ENCODE results near the gene BASP1. TPM values are rescaled to one million over a fixed set of nuclear protein-coding genes. Genes with fewer than 3 reads are reported as not detected.
A peak's percentile ranks its signal among the peaks of the same experiment; 100 is the strongest.
"Not testable (repeated sequence)": the region's sequence is repeated elsewhere in the genome, so short reads cannot be mapped to it uniquely, and the experiment has no call there.

Gene BASP1
- polyA plus RNA-seq, 4 donors, result 0.67 to 9.5 (median 6.9) TPM

GRCh38 chr5:17310502-17310901, 93.1 kb downstream of the BASP1 start:
- not testable (repeated sequence) for H3K36me3 ChIP-seq (ENCODE audit: control insufficient read depth in 3 of 3, insufficient read depth in 2 of 3, low read depth in 1 of 3, low read length in 3 of 3); H3K27ac ChIP-seq (ENCODE audit: low read depth in 1 of 3, low read length in 2 of 3); H3K9me3 ChIP-seq (ENCODE audit: control insufficient read depth in 2 of 2, insufficient read depth in 1 of 2, low read depth in 1 of 2, low read length in 1 of 2); DNase-seq; H3K27me3 ChIP-seq (ENCODE audit: control insufficient read depth in 3 of 3, insufficient read depth in 3 of 3, low read length in 3 of 3); FAIRE-seq; H3K4me1 ChIP-seq (ENCODE audit: control insufficient read depth in 3 of 3, insufficient read depth in 2 of 3, low read depth in 1 of 3, low read length in 2 of 3); H3K4me3 ChIP-seq (ENCODE audit: low read depth in 1 of 3, low read length in 3 of 3)
- 82 to 89% (median 86%) methylated on average over 4 of the region's 4 CpGs for WGBS, 3 donors

- H3K27me3 ChIP-seq (ENCODE audit: control insufficient read depth in 3 of 3, insufficient read depth in 3 of 3, low read length in 3 of 3); FAIRE-seq; H3K4me1 ChIP-seq (ENCODE audit: control insufficient read depth in 3 of 3, insufficient read depth in 2 of 3, low read depth in 1 of 3, low read length in 2 of 3); H3K27ac ChIP-seq (ENCODE audit: low read depth in 1 of 3, low read length in 2 of 3); H3K4me3 ChIP-seq (ENCODE audit: low read depth in 1 of 3, low read length in 3 of 3); H3K36me3 ChIP-seq (ENCODE audit: control insufficient read depth in 3 of 3, insufficient read depth in 2 of 3, low read depth in 1 of 3, low read length in 3 of 3); H3K9me3 ChIP-seq (ENCODE audit: control insufficient read depth in 2 of 2, insufficient read depth in 1 of 2, low read depth in 1 of 2, low read length in 1 of 2); DNase-seq: not testable (repeated sequence)
- 79 to 100% (median 95%) methylated on average over 2 to 31 of the region's 31 CpGs for WGBS, 3 donors
These were observed 94.4 kb downstream of the BASP1 start for GRCh38 chr5:17311811-17312210.

- no peaks in the 10 kb centered on the region for H3K36me3 ChIP-seq (ENCODE audit: control insufficient read depth in 3 of 3, insufficient read depth in 2 of 3, low read depth in 1 of 3, low read length in 3 of 3)
- FAIRE-seq (no peak), DNase-seq (no peak)
- H3K4me3 ChIP-seq (ENCODE audit: low read depth in 1 of 3, low read length in 3 of 3), result no peak overlapping the region
- H3K4me1 ChIP-seq (ENCODE audit: control insufficient read depth in 3 of 3, insufficient read depth in 2 of 3, low read depth in 1 of 3, low read length in 2 of 3), result no peaks in the 10 kb centered on the region
- 27 to 59% (median 46%) methylated on average over 4 of the region's 4 CpGs for WGBS, 3 donors
- H3K9me3 ChIP-seq (ENCODE audit: control insufficient read depth in 2 of 2, insufficient read depth in 1 of 2, low read depth in 1 of 2, low read length in 1 of 2), result no peaks in the 10 kb centered on the region
- no peak overlapping the region for H3K27ac ChIP-seq (ENCODE audit: low read depth in 1 of 3, low read length in 2 of 3)
- no peaks in the 10 kb centered on the region for H3K27me3 ChIP-seq (ENCODE audit: control insufficient read depth in 3 of 3, insufficient read depth in 3 of 3, low read length in 3 of 3)
These were observed 94.9 kb downstream of the BASP1 start for GRCh38 chr5:17312358-17312757.

DNA sequence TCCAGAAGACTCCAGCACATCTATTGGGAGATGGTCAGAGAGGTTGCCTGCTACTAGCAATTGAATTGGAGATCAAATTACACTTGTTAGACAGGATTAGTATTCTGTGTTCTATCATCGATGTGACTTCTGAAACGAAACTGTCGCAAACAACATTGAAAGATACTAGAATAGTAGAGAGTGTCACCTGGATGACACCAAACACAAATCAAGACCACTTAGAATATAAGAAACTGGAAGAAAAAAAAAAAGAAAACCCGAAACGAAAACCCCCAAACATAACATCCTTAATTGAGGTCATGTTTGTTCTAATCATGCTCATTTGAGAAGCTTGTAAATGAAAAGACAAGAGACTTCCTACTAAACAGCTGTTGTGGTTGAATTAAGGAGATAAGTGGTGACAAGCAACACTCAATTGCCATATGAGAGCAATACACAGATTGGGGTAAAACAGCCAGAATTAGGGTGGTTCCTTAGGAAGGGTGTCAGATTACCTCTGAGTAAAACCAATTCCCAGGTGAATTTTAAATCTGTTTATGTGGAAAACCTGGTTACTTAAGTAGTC, 97.6 kb downstream of the BASP1 start:
- H3K36me3 ChIP-seq (ENCODE audit: control insufficient read depth in 3 of 3, insufficient read depth in 2 of 3, low read depth in 1 of 3, low read length in 3 of 3), result no peaks in the 10 kb centered on the region
- H3K4me1 ChIP-seq (ENCODE audit: control insufficient read depth in 3 of 3, insufficient read depth in 2 of 3, low read depth in 1 of 3, low read length in 2 of 3), result no peaks in the 10 kb centered on the region
- DNase-seq (no peak), FAIRE-seq (no peak)
- H3K4me3 ChIP-seq (ENCODE audit: low read depth in 1 of 3, low read length in 3 of 3), result no peak overlapping the region
- H3K27me3 ChIP-seq (ENCODE audit: control insufficient read depth in 3 of 3, insufficient read depth in 3 of 3, low read length in 3 of 3), result no peaks in the 10 kb centered on the region
- no peak overlapping the region for H3K27ac ChIP-seq (ENCODE audit: low read depth in 1 of 3, low read length in 2 of 3)
- no peaks in the 10 kb centered on the region for H3K9me3 ChIP-seq (ENCODE audit: control insufficient read depth in 2 of 2, insufficient read depth in 1 of 2, low read depth in 1 of 2, low read length in 1 of 2)
- WGBS, 3 donors, result 57 to 76% (median 72%) methylated on average over 5 of the region's 5 CpGs

DNA sequence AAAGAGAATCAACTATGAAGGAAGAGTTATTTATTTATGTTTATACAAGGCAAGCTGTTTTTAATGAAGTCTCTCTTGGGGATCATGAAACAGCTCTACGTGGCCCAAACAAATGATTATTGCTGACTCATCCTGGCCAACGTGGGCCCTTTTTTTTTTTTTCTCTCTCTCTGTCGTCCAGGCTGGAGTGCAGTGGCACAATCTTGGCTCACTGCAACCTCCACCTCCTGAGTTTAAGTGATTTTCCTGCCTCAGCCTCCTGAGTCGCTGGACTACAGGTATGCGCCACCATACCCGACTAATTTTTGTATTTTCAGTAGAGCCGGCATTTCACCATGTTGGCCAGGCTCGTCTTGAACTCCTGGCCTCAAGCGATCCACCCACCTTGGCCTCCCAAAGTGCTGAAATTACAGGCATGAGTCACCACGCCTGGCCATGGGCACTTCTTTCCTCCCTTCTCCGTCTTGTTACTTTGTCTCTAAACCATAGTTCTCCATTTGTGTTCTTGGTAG, 98.3 kb downstream of the BASP1 start:
- no peak overlapping the region for H3K4me3 ChIP-seq (ENCODE audit: low read depth in 1 of 3, low read length in 3 of 3)
- no peaks in the 10 kb centered on the region for H3K27me3 ChIP-seq (ENCODE audit: control insufficient read depth in 3 of 3, insufficient read depth in 3 of 3, low read length in 3 of 3)
- H3K4me1 ChIP-seq (ENCODE audit: control insufficient read depth in 3 of 3, insufficient read depth in 2 of 3, low read depth in 1 of 3, low read length in 2 of 3), result no peaks in the 10 kb centered on the region
- H3K36me3 ChIP-seq (ENCODE audit: control insufficient read depth in 3 of 3, insufficient read depth in 2 of 3, low read depth in 1 of 3, low read length in 3 of 3), result no peaks in the 10 kb centered on the region
- H3K27ac ChIP-seq (ENCODE audit: low read depth in 1 of 3, low read length in 2 of 3), result no peak overlapping the region
- no peaks in the 10 kb centered on the region for H3K9me3 ChIP-seq (ENCODE audit: control insufficient read depth in 2 of 2, insufficient read depth in 1 of 2, low read depth in 1 of 2, low read length in 1 of 2)
- no peak for DNase-seq
- FAIRE-seq, result no peak
- 78 to 79% (median 78%) methylated on average over 11 of the region's 11 CpGs for WGBS, 3 donors

- 30 to 44% (median 39%) methylated on average over 6 of the region's 6 CpGs for WGBS, 3 donors
- DNase-seq (no peak), FAIRE-seq (no peak)
- Histone ChIP-seq H3K9me3 (ENCODE audit: control insufficient read depth in 2 of 2, insufficient read depth in 1 of 2, low read depth in 1 of 2, low read length in 1 of 2) (no peaks in the 10 kb centered on the region), H3K27me3 (ENCODE audit: control insufficient read depth in 3 of 3, insufficient read depth in 3 of 3, low read length in 3 of 3) (no peaks in the 10 kb centered on the region), H3K27ac (ENCODE audit: low read depth in 1 of 3, low read length in 2 of 3) (peak overlapping the region in 1 of 3 donors; percentile 11), H3K36me3 (ENCODE audit: control insufficient read depth in 3 of 3, insufficient read depth in 2 of 3, low read depth in 1 of 3, low read length in 3 of 3) (no peaks in the 10 kb centered on the region), H3K4me3 (ENCODE audit: low read depth in 1 of 3, low read length in 3 of 3) (no peak overlapping the region), H3K4me1 (ENCODE audit: control insufficient read depth in 3 of 3, insufficient read depth in 2 of 3, low read depth in 1 of 3, low read length in 2 of 3) (no peaks in the 10 kb centered on the region)
These were observed 99.6 kb downstream of the BASP1 start for GRCh38 chr5:17316970-17317459.

DNA sequence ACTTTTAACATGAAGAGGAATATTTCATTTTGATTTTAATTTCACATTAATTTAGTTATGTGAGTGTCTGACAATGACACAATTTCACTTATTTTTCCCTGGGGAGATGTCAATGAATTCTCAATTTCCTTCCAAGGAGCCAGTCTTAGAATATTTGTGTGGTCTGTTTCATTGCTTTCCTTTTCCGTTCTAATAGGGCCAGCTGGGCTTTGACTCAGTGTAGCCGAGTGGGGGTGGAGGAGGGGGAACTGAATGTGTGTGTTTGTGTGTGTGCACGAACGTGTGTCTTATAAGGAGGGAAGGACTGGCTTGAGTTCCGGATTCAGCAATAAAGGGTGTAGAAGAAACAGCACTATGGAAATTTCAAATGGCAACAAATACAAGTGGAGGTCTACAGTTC, 100.0 kb downstream of the BASP1 start:
- H3K9me3 ChIP-seq (ENCODE audit: control insufficient read depth in 2 of 2, insufficient read depth in 1 of 2, low read depth in 1 of 2, low read length in 1 of 2), result no peaks in the 10 kb centered on the region
- no peaks in the 10 kb centered on the region for H3K27me3 ChIP-seq (ENCODE audit: control insufficient read depth in 3 of 3, insufficient read depth in 3 of 3, low read length in 3 of 3)
- no peaks in the 10 kb centered on the region for H3K36me3 ChIP-seq (ENCODE audit: control insufficient read depth in 3 of 3, insufficient read depth in 2 of 3, low read depth in 1 of 3, low read length in 3 of 3)
- no peak overlapping the region for H3K4me3 ChIP-seq (ENCODE audit: low read depth in 1 of 3, low read length in 3 of 3)
- peak overlapping the region in 1 of 3 donors; percentile 48 for H3K27ac ChIP-seq (ENCODE audit: low read depth in 1 of 3, low read length in 2 of 3)
- FAIRE-seq (no peak), DNase-seq (no peak)
- WGBS, 3 donors, result 45 to 73% (median 56%) methylated on average over 5 of the region's 5 CpGs
- no peaks in the 10 kb centered on the region for H3K4me1 ChIP-seq (ENCODE audit: control insufficient read depth in 3 of 3, insufficient read depth in 2 of 3, low read depth in 1 of 3, low read length in 2 of 3)

GRCh38 chr5:17319095-17319494, 101.7 kb downstream of the BASP1 start:
- not testable (repeated sequence) for H3K36me3 ChIP-seq (ENCODE audit: control insufficient read depth in 3 of 3, insufficient read depth in 2 of 3, low read depth in 1 of 3, low read length in 3 of 3); H3K4me3 ChIP-seq (ENCODE audit: low read depth in 1 of 3, low read length in 3 of 3); FAIRE-seq; H3K4me1 ChIP-seq (ENCODE audit: control insufficient read depth in 3 of 3, insufficient read depth in 2 of 3, low read depth in 1 of 3, low read length in 2 of 3); DNase-seq; H3K27me3 ChIP-seq (ENCODE audit: control insufficient read depth in 3 of 3, insufficient read depth in 3 of 3, low read length in 3 of 3); H3K9me3 ChIP-seq (ENCODE audit: control insufficient read depth in 2 of 2, insufficient read depth in 1 of 2, low read depth in 1 of 2, low read length in 1 of 2); H3K27ac ChIP-seq (ENCODE audit: low read depth in 1 of 3, low read length in 2 of 3)
- WGBS, 3 donors, result 68 to 83% (median 69%) methylated on average over 3 of the region's 3 CpGs

Measured in small intestine (tissue), 7 donors.